Lung (tissue), 12 donors: ENCODE results near the gene WASF2. TPM values are rescaled to one million over a fixed set of nuclear protein-coding genes. Genes with fewer than 3 reads are reported as not detected.
A peak's percentile ranks its signal among the peaks of the same experiment; 100 is the strongest.
"Not testable (repeated sequence)": the region's sequence is repeated elsewhere in the genome, so short reads cannot be mapped to it uniquely, and the experiment has no call there.

Experiments
- ATAC-seq: fragments of 200-7000 bp; cut with Tn5 transposase; one replicate; pipeline ENCODE4 v1.9.1; 2020; ENCODE audit warnings: moderate number of reproducible peaks; ENCODE audit not compliant: insufficient read depth, low FRiP score
- DNase-seq, 3 donors: peaks; one replicate each; pipeline ENCODE4 v3.0.0-alpha.2; 2013 to 2017
- H3K27ac ChIP-seq, 2 donors: one replicate each; pipeline ENCODE4 v1.5.1; 2013; ENCODE audit warnings: mild to moderate bottlenecking in 2 of 2, moderate library complexity in 2 of 2, control low read depth in 1 of 2, inconsistent platforms in 1 of 2, low read depth in 1 of 2, low read length in 1 of 2
- H3K27me3 ChIP-seq, 3 donors: one replicate each; pipeline ENCODE4 v1.5.1; 2013; ENCODE audit warnings: low read length in 2 of 3; ENCODE audit not compliant: control insufficient read depth in 3 of 3, insufficient read depth in 3 of 3
- H3K36me3 ChIP-seq, 4 donors: one replicate each; pipeline ENCODE4 v1.5.1; 2013; ENCODE audit warnings: low read length in 4 of 4, mild to moderate bottlenecking in 1 of 4, moderate library complexity in 1 of 4; ENCODE audit not compliant: control insufficient read depth in 4 of 4, insufficient read depth in 4 of 4
- H3K4me1 ChIP-seq, 5 donors: one replicate each; pipeline ENCODE4 v1.5.1; 2013; ENCODE audit warnings: low read length in 5 of 5, mild to moderate bottlenecking in 2 of 5, moderate library complexity in 1 of 5; ENCODE audit not compliant: control insufficient read depth in 5 of 5, insufficient read depth in 5 of 5
- H3K4me3 ChIP-seq: one replicate; pipeline ENCODE4 v1.5.1; 2013; ENCODE audit warnings: mild to moderate bottlenecking, control low read depth, moderate library complexity
- H3K9ac ChIP-seq, 2 donors: one replicate each; pipeline ENCODE4 v1.5.1; 2013; ENCODE audit warnings: low read length in 2 of 2, control low read depth in 1 of 2; ENCODE audit not compliant: insufficient read depth in 1 of 2
- H3K9me3 ChIP-seq, 4 donors: one replicate each; pipeline ENCODE4 v1.5.1; 2013; ENCODE audit warnings: low read length in 3 of 4, mild to moderate bottlenecking in 1 of 4, moderate library complexity in 1 of 4; ENCODE audit not compliant: control insufficient read depth in 4 of 4, insufficient read depth in 3 of 4
- CTCF ChIP-seq: IDR thresholded peaks from 2 replicates; pipeline ENCODE4 v1.5.1; 2012; ENCODE audit warnings: mild to moderate bottlenecking; ENCODE audit errors: control extremely low read depth, extremely low read depth
- WGBS, 2 donors: extraction: QIAGEN DNeasy Blood & Tissue Kit; methylation state at CpG; one replicate each; pipeline ENCODE4 v1.1.7; 2013; 5-methylcytosine and 5-hydroxymethylcytosine counted together
- polyA plus RNA-seq, 2 donors: library from polyadenylated mRNA; stranded (reverse); fragments of 200-250 nt; gene quantifications; one replicate each; pipeline ENCODE4 v1.2.1, GENCODE V29; 2013
- total RNA-seq, 2 donors: library from RNA; depleted of rRNA in 1 of 2; stranded (reverse); fragments of >200 nt in 1 of 2; gene quantifications; one replicate each; pipeline ENCODE4 v1.2.1, GENCODE V29; 2014 to 2021
- donor health status: control.
- donor health status: control.
- donor health status: Bipolar disorder and iron deficiency.
- donor health status: healthy.
- donor health status: DM: yes; HTN: yes; CAD: no.

WASF2 gene
- total and polyA plus RNA-seq, 4 donors = 27.3 to 136 (median 49.5) TPM

- H3K27ac ChIP-seq = peak overlapping the region; percentile 69 to 82
- 10 to 15% methylated on average over 13 of the region's 13 CpGs for WGBS, 2 donors
- H3K4me3 ChIP-seq = no peak overlapping the region
- peaks cover 0 to 18% (median 12%) of the 10 kb centered on the region in 5 donors for H3K4me1 ChIP-seq
- no peaks in the 10 kb centered on the region for H3K36me3 ChIP-seq
- H3K27me3 ChIP-seq = no peaks in the 10 kb centered on the region
- peaks cover 0 to 2% (median 0%) of the 10 kb centered on the region in 4 donors for H3K9me3 ChIP-seq
- ATAC-seq (no peak), DNase-seq (peak; percentile 58 to 64 (median 59))
- peak overlapping the region in 1 of 2 donors; percentile 45 for H3K9ac ChIP-seq
- no peak for TF ChIP-seq CTCF
Measured at GRCh38 chr1:27391511-27392095, 98.4 kb downstream of the WASF2 start.

GRCh38 chr1:27388337-27389005 is 101.5 kb downstream of the WASF2 start:
- ATAC-seq = no peak
- DNase-seq = peak in 2 of 3 donors; percentile 40 to 41
- peak; percentile 81 for TF ChIP-seq CTCF
- Histone ChIP-seq H3K4me1 (peaks cover 0 to 15% (median 12%) of the 10 kb centered on the region in 5 donors), H3K9ac (no peak overlapping the region), H3K36me3 (no peaks in the 10 kb centered on the region), H3K27ac (peak overlapping the region; percentile 14 to 50), H3K9me3 (no peaks in the 10 kb centered on the region), H3K27me3 (no peaks in the 10 kb centered on the region), H3K4me3 (no peak overlapping the region)
- 48 to 49% methylated on average over 5 of the region's 5 CpGs for WGBS, 2 donors

GRCh38 chr1:27384797-27385196 is 105.2 kb downstream of the WASF2 start:
- not testable (repeated sequence) for H3K27ac ChIP-seq, H3K9ac ChIP-seq, H3K4me3 ChIP-seq, ATAC-seq, DNase-seq, H3K9me3 ChIP-seq, H3K27me3 ChIP-seq, H3K36me3 ChIP-seq
- H3K4me1 ChIP-seq = peaks cover 0 to 11% (median 0%) of the 10 kb centered on the region in 5 donors
- WGBS, 2 donors = 87 to 91% methylated on average over 2 to 3 of the region's 3 CpGs

GRCh38 chr1:27383661-27384060 is 106.3 kb downstream of the WASF2 start:
- Histone ChIP-seq H3K27me3 (no peaks in the 10 kb centered on the region), H3K36me3 (no peaks in the 10 kb centered on the region), H3K27ac (no peak overlapping the region), H3K9me3 (no peaks in the 10 kb centered on the region), H3K4me3 (no peak overlapping the region), H3K9ac (no peak overlapping the region), H3K4me1 (peaks cover 0 to 12% (median 0%) of the 10 kb centered on the region in 5 donors)
- no peak for DNase-seq
- no peak for TF ChIP-seq CTCF
- ATAC-seq = no peak
- 90 to 91% methylated on average over 13 of the region's 13 CpGs for WGBS, 2 donors
